Panc1 (cell line): Measurements from ENCODE around the gene PTBP2. TPM values are rescaled to one million over a fixed set of nuclear protein-coding genes. Genes with fewer than 3 reads are reported as not detected.

Experiments used
- ATAC-seq: fragments of 200-7000 bp; cut with Tn5 transposase; 2 replicates; pipeline ENCODE4 v1.9.1; 2020; ENCODE audit warnings: mild to moderate bottlenecking, moderate library complexity
- BruUV-seq: library from RNA; stranded (reverse); fragments of 400-500 nt; replicated peaks from 2 replicates; lab custom pipeline; 2021; lab: Mats Ljungman, UMichigan
- CTCF ChIA-PET: fragments of 300-600 bp; sonication (Branson Sonifier 250); formaldehyde crosslinking; loops from one replicate; lab custom pipeline; 2022; ENCODE audit warnings: antibody characterized with exemption; lab: Charles Lee
- POLR2A ChIA-PET: fragments of 300-600 bp; sonication (Branson Sonifier 250); formaldehyde crosslinking; loops from one replicate; lab custom pipeline; 2022; ENCODE audit warnings: antibody characterized with exemption; lab: Charles Lee
- DNase-seq: peaks from one replicate; pipeline ENCODE4 v3.0.0-alpha.2; 2010; ENCODE audit warnings: low read depth, low spot score
- H3K27ac ChIP-seq: 2 replicates; pipeline ENCODE4 v1.5.1; 2011; ENCODE audit warnings: mild to moderate bottlenecking, low read length, inconsistent platforms
- H3K27me3 ChIP-seq: fragments of 200-500 bp; sonication (Bioruptor generic); 2 replicates; pipeline ENCODE4 v1.6.0; 2014; ENCODE audit warnings: low read length, inconsistent platforms; ENCODE audit not compliant: control insufficient read depth, insufficient read depth
- H3K36me3 ChIP-seq: fragments of 200-500 bp; sonication (Bioruptor generic); 2 replicates; pipeline ENCODE4 v1.5.1; 2014; ENCODE audit warnings: inconsistent platforms, mild to moderate bottlenecking, low read length, moderate library complexity; ENCODE audit not compliant: control insufficient read depth, insufficient read depth
- H3K4me1 ChIP-seq: 2 replicates; pipeline ENCODE4 v1.5.1; 2011; ENCODE audit warnings: inconsistent platforms, mild to moderate bottlenecking, low read length, moderate library complexity; ENCODE audit not compliant: control insufficient read depth, insufficient read depth
- H3K4me3 ChIP-seq, 2 experiments: 2 replicates each; pipeline ENCODE4 v1.5.1; 2011 to 2012; ENCODE audit warnings: low read depth in 2 of 2, low read length in 2 of 2, mild to moderate bottlenecking in 2 of 2, inconsistent platforms in 1 of 2, moderate library complexity in 1 of 2
- H3K9me3 ChIP-seq: fragments of 200-500 bp; sonication (Bioruptor generic); 2 replicates; pipeline ENCODE4 v1.5.1; 2014; ENCODE audit warnings: low read depth, mild to moderate bottlenecking, inconsistent platforms, low read length, moderate library complexity; ENCODE audit not compliant: control insufficient read depth, insufficient read depth
- CTCF ChIP-seq: fragments of 450-650 bp; IDR thresholded peaks from 2 replicates; pipeline ENCODE4 v1.5.1; 2017; ENCODE audit warnings: mild to moderate bottlenecking
- POLR2AphosphoS5 ChIP-seq: IDR thresholded peaks from 2 replicates; pipeline ENCODE4 v1.6.1; 2012; ENCODE audit warnings: mild to moderate bottlenecking, low read depth, low read length, moderate library complexity
- REST ChIP-seq, 2 experiments: IDR thresholded peaks; 2 replicates each; pipeline ENCODE4 v1.6.1; 2011 to 2012; ENCODE audit warnings: low read depth in 2 of 2, control low read depth in 1 of 2, low read length in 1 of 2, mild to moderate bottlenecking in 1 of 2, moderate library complexity in 1 of 2; ENCODE audit not compliant: insufficient read depth in 1 of 2
- SIN3A ChIP-seq: IDR thresholded peaks from 2 replicates; pipeline ENCODE4 v1.6.1; 2012; ENCODE audit warnings: low read depth, mild to moderate bottlenecking, low read length, moderate library complexity, borderline replicate concordance; ENCODE audit not compliant: insufficient read depth
- TCF7L2 ChIP-seq: IDR thresholded peaks from 2 replicates; pipeline ENCODE4 v1.6.1; 2011; ENCODE audit warnings: mild to moderate bottlenecking, low read depth, low read length, inconsistent platforms
- in situ Hi-C: cut with HindIII; loops from 2 replicates; pipeline ENCODE4 v1.10.0; 2016; ENCODE audit warnings: low sequenced_read_pairs, low pct_unique_long_range_greater_than_20kb
- intact Hi-C: fragments of 100-400 bp; cut with micrococcal nuclease; formaldehyde crosslinking; loops from one replicate; pipeline ENCODE4 v1.10.0; 2022; ENCODE audit not compliant: unreplicated experiment
- total RNA-seq: library from RNA; stranded (reverse); gene quantifications from one replicate; pipeline ENCODE4 v1.2.1, GENCODE V29; 2021; ENCODE audit not compliant: unreplicated experiment

The PTBP2 gene
- total RNA-seq, 1 experiment from 2014 or later, result 12.9 TPM

- Histone ChIP-seq H3K27ac (peak overlapping the region; percentile 86), H3K9me3 (no peaks in the 10 kb centered on the region), H3K27me3 (no peaks in the 10 kb centered on the region), H3K36me3 (peaks cover 3% of the 10 kb centered on the region), H3K4me1 (peaks cover 4% of the 10 kb centered on the region; the same call in 1 of the 2 replicates), H3K4me3 (peak overlapping the region; percentile 75 to 93; a peak in 3 of 4 replicates)
- intact Hi-C loops, result no loop called here
- in situ Hi-C loops, result no loop called here
- ChIA-PET POLR2A (no interaction called here), CTCF (no interaction called here)
- TF ChIP-seq CTCF, result no peak
- no peak for DNase-seq
- no peak for ATAC-seq
- BruUV-seq, result no TSS peak
These were observed 1.8 kb downstream of the PTBP2 start for GRCh38 chr1:96723377-96723776.

- DNase-seq (no peak), ATAC-seq (no peak)
- no peak overlapping the region for H3K4me3 ChIP-seq
- no peaks in the 10 kb centered on the region for H3K9me3 ChIP-seq
- in situ Hi-C loops, result no loop called here
- BruUV-seq, result no TSS peak
- peaks cover 3% of the 10 kb centered on the region for H3K36me3 ChIP-seq
- intact Hi-C loops, result no loop called here
- H3K27ac ChIP-seq, result no peak overlapping the region
- CTCF ChIA-PET, result no interaction called here
- no peaks in the 10 kb centered on the region for H3K27me3 ChIP-seq
- POLR2A ChIA-PET, result no interaction called here
- no peak for TF ChIP-seq POLR2AphosphoS5
- no peak for TF ChIP-seq REST (IDR thresholded peaks at IDR 0.05; ENCODE audit: insufficient read depth in 1 of 2, low read depth in 2 of 2, low read length in 1 of 2)
- TF ChIP-seq CTCF, result no peak
- TF ChIP-seq SIN3A, result no peak
- no peak for TF ChIP-seq TCF7L2
- peaks cover 4% of the 10 kb centered on the region; the same call in 1 of the 2 replicates for H3K4me1 ChIP-seq
These were observed 2.4 kb downstream of the PTBP2 start for GRCh38 chr1:96723936-96724335.

GRCh38 chr1:96727860-96728259, 6.3 kb downstream of the PTBP2 start:
- Histone ChIP-seq H3K36me3 (peaks cover 3% of the 10 kb centered on the region), H3K27me3 (no peaks in the 10 kb centered on the region), H3K4me1 (no peaks in the 10 kb centered on the region; the same call in 1 of the 2 replicates), H3K4me3 (no peak overlapping the region), H3K9me3 (no peaks in the 10 kb centered on the region), H3K27ac (no peak overlapping the region)
- in situ Hi-C loops (no loop called here), intact Hi-C loops (no loop called here)
- no TSS peak for BruUV-seq
- no peak for TF ChIP-seq SIN3A
- TF ChIP-seq CTCF, result no peak
- TF ChIP-seq TCF7L2, result no peak
- TF ChIP-seq REST (IDR thresholded peaks at IDR 0.05; ENCODE audit: insufficient read depth in 1 of 2, low read depth in 2 of 2, low read length in 1 of 2), result no peak
- ATAC-seq, result no peak
- ChIA-PET CTCF (no interaction called here), POLR2A (no interaction called here)
- DNase-seq, result no peak
